HCEC 1CT (cell line): ENCODE data around the gene ASAP2.

Experiments
- DNase-seq: peaks from one replicate; pipeline ENCODE4 v3.0.0-alpha.2; 2017

The ASAP2 gene

GRCh38 chr2:9184361-9184760, 22.3 kb upstream of the ASAP2 start:
- DNase-seq = no peak

DNA sequence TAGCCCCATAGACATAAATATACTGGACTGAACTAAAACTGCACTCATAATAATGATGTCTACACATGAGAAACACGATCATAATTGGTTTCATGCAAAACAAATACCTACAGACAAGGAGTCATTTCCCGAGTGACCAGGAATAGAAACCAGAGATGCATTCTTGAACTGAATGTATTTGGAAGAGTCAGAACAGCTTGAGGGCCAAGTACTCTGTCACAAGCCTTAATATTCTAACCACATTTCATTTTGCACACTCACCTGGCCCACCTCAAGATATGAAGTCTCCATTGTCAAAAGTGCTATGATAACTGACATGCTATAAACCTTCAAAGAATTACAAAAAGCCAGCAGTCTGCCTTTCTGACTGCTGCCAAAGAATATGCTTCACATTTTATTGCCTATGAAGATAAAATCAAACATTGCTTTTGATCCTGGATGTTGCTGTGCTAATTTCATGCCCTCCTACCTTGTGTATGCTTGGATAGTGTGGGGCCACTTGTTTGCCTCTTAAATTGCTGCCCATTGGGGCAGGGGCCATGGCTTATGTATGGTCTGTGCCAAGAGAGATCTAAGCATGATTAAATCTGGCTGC, 18.9 kb upstream of the ASAP2 start:
- no peak for DNase-seq

GRCh38 chr2:9188823-9189222, 17.8 kb upstream of the ASAP2 start:
- no peak for DNase-seq

- no peak for DNase-seq
These were observed 16.7 kb upstream of the ASAP2 start for GRCh38 chr2:9189901-9190300.

DNA sequence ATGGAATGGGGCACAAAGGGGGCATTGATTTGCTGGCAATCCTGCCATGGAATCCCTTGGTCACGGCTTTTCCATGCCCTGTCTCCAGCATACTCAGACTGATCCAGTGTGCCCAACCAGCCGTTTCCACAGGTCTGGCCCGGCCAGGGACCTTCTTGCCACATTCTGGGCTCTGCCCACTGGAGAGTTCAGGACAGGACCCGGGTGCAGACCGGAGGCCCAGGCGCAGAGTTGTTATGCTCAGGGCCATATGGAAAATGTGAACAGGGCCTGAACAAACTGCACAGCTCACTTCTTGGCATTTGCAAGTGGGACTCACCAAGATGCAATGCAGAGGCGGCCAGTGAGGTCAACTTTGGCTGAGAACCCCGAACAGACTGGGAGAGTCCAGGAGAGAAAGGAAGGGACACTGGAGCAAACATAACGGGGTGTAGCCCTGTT, 15.6 kb upstream of the ASAP2 start:
- peak; percentile 94 for DNase-seq

- DNase-seq = no peak
These were observed 13.9 kb upstream of the ASAP2 start for GRCh38 chr2:9192712-9193111.

DNA sequence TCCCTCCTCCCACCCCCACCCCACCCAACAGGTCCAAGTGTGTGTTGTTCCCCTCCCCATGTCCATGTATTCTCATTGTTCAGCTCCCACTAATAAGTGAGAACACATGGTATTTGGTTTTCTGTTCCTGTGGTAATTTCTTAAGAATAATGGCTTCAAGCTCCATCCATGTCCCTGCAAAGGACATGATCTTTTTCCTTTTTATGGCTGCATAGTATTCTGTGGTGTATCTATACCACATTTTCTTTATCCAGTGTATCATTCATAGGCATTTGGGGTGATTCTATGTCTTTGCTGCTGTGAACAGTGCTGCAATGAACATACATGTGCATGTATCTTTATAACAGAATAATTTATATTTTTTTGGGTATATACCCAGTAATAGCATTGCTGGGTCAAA, 12.3 kb upstream of the ASAP2 start:
- no peak for DNase-seq

DNA sequence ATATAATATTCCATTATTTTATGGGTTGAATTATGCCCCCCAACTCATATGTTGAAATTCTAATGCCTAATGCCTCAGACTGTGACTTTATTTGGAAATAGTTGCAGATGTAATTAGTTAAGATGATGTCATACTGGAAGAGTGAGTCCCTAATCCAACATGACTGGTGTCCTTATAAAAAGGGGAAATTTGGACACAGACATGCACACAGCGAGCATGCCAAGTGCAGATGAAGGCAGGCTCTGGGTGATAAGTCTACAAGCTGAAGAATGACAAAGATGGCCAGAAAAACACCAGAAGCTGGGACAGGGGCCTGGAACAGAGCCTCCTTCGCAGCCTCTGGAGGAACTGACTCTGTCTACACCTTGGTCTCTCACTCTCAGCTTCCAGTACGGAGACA, 10.0 kb upstream of the ASAP2 start:
- no peak for DNase-seq

DNA sequence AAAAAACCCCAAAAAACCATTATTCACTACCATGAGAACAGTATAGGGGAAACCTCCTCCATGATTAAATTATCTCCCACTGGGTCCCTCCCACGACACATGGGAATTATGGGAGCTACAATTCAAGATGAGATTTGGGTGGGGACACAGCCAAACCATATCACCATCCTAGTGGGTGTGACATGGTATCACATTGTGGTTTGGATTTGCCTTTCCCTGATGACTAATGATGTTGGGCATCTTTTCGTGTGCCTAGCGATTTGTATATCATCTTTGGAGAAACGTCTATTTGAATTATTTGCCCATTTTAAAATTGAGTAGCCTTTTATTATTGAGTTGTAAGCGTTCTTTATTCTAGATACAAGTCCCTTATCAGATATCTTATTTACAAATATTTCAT, 8.7 kb upstream of the ASAP2 start:
- no peak for DNase-seq

GRCh38 chr2:9199716-9200632, 6.6 kb upstream of the ASAP2 start:
- peak; percentile 20 for DNase-seq

DNA sequence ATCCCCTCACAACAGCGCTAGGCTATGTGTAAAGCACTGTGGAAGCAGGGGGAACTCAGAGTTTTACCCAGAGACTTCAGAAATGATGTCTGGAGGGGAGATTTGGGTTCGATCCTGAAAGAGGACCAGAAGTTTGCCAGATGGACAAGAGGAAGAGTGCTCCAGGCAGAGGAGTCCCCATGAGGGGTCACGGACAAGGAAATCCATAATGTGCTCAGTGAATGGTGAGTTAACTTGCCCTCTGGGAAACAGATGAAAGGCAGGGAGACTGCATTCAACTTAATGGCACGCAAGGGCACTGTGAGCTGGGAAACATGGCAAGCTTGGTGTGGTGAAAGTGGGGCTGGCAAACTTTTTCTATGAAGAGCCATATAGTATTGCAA, 6.0 kb upstream of the ASAP2 start:
- DNase-seq = no peak

DNA sequence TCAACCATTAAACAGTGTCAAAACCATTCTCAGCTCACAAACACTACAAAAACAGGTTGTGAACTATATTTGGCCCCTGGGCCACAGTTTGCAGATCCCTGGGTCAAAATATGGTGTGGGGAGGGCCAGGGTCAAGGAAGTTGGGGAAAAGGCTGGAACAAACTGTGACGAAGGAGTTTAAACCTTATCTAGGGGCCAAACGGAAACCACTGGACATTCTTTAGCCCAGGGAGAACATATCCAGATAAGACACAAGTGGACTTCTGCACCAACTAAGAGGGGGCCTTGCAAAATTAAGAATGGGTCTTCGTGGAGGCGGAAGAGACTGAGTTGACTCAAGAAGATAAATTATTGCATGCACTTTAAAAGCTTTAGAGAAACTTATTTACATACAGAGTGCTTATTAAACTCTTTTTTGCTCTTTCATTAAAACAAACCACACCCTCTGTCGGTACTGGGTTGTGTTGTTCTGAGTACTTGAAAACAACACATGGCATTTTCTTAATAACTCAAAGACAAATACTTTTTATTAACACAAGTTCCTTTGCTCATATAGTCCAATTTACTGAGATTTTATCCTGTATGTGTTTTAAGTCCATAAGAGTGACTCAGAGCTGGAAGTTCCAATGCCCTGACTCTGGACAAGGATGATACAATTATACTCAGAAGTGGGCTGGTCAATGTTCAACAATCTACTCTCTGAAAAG, 5.3 kb upstream of the ASAP2 start:
- peak; percentile 75 for DNase-seq

- no peak for DNase-seq
These were observed 3.6 kb upstream of the ASAP2 start for GRCh38 chr2:9203006-9203405.

- DNase-seq = no peak
These were observed 2.7 kb upstream of the ASAP2 start for GRCh38 chr2:9203876-9204275.

GRCh38 chr2:9204939-9205338, 1.7 kb upstream of the ASAP2 start:
- no peak for DNase-seq

GRCh38 chr2:9205486-9205885, 1.1 kb upstream of the ASAP2 start:
- DNase-seq = no peak

DNA sequence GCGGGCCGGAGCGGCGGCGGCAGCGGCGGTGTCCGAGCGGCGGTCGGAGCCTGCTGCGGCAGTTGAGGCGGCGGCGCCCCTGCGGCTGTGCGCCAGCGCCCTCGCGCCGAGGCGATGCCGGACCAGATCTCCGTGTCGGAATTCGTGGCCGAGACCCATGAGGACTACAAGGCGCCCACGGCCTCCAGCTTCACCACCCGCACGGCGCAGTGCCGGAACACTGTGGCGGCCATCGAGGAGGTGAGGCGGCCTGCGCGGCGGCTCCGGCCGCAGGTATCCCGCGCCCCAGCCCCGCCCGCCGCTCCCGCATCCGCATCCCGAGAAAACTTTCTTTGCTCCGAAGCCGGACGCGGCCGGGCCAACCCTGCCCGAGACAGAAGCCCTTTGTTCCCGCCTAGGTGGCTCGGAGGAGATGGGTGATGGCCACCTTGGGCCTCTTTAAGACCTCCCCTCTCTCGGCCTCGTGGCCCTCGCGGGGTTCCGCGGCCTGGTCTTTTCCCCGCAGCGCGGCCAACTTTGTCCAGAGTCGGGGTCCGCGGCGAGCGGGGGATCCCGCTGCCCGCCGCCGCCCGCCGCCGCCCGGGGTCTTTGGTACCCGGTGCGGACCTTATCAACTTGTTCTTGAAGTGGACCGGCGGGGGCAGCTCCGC, 504 bp downstream of the ASAP2 start:
- peak; percentile 34 for DNase-seq

GRCh38 chr2:9207641-9208311, 1.2 kb downstream of the ASAP2 start:
- DNase-seq = no peak

DNA sequence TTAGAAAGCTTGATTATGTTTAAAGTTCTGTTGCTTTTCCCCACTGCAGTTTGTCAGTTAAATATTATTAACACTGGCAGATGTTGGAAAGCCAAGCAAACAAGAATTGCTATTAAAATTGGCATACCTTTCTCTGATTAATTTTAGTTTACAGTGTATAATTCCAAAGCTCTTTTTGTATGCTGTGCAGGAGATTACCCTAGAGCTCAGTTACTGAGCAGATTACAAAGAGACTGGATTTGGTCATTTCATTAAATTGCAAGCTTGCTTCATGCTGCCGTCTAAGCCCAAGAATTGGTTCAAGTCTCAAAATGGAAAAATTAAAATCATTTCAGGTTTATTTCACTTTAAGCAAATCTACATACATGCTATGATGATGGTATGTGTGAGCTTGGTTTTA, 2.3 kb downstream of the ASAP2 start:
- no peak for DNase-seq

DNA sequence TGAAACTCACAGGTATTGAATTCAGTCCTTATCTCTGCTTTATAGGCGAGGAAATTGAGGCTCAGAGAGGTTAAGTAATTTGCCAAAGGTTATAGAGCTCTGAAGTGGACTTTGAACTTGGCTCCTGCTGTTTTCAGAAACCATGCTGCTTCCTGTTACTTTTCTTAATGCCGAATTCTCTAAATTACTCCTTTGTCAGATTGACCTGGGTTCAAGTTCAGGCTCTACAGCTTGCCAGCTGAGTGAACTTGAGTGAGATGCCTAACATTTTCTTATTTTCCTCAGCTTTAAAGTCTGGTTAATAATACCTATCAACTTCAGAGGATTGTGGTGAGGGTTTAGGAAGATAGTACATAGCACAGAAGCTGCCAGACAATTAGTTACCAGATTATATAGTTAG, 3.4 kb downstream of the ASAP2 start:
- no peak for DNase-seq

- DNase-seq = no peak
These were observed 4.9 kb downstream of the ASAP2 start for GRCh38 chr2:9211496-9211895.

GRCh38 chr2:9212010-9212635, 5.5 kb downstream of the ASAP2 start:
- no peak for DNase-seq
